RWPE1 (cell line): ENCODE results near the gene CUEDC1.

Experiments
- CTCF ChIA-PET: fragments of 350-600 bp; sonication (Branson Sonifier 250); formaldehyde crosslinking; extraction: SDS; loops from one replicate; lab custom pipeline; 2021; lab: Yijun Ruan, JAX
- POLR2A ChIA-PET: fragments of 400-600 bp; formaldehyde crosslinking; extraction: SDS; loops from one replicate; lab custom pipeline; 2020; ENCODE audit warnings: antibody characterized with exemption; ENCODE audit not compliant: low non-redundant PET; lab: Yijun Ruan, JAX
- DNase-seq: peaks from one replicate; pipeline ENCODE4 v3.0.0; 2012; ENCODE audit warnings: low spot score
- H3K27ac ChIP-seq: fragments of 450-650 bp; 2 replicates; pipeline ENCODE4 v1.5.1; 2017
- CTCF ChIP-seq: fragments of 450-650 bp; conservative IDR thresholded peaks from 2 replicates; pipeline ENCODE4 v1.5.1; 2017; ENCODE audit warnings: low read depth, mild to moderate bottlenecking

CUEDC1 gene

GRCh38 chr17:57838453-57838852 is 116.8 kb downstream of the CUEDC1 start:
- no peak for DNase-seq
- no peak for TF ChIP-seq CTCF
- H3K27ac ChIP-seq = no peak overlapping the region
- POLR2A ChIA-PET = no interaction called here
- CTCF ChIA-PET = no interaction called here

- no peak for DNase-seq
- TF ChIP-seq CTCF = no peak
- ChIA-PET POLR2A (no interaction called here), CTCF (interaction anchor here (1.3 kb wide), 1 partner anchor 164 kb away, joined by 3 read pairs; no protein-coding TSS in a partner anchor)
- no peak overlapping the region for H3K27ac ChIP-seq
Observed at GRCh38 chr17:57835333-57835900, 119.8 kb downstream of the CUEDC1 start.

GRCh38 chr17:57834146-57834741 is 121.0 kb downstream of the CUEDC1 start:
- ChIA-PET CTCF (interaction anchor here (0.6 to 2.0 kb wide), 11 partner anchors 8 to 713 kb away, joined by 3 to 9 read pairs (median 4); no protein-coding TSS in a partner anchor), POLR2A (no interaction called here)
- DNase-seq = peak; percentile 36
- TF ChIP-seq CTCF = no peak; the same call in 1 of the 2 replicates
- H3K27ac ChIP-seq = peak overlapping the region; percentile 61

GRCh38 chr17:57833179-57833939 is 121.9 kb downstream of the CUEDC1 start:
- DNase-seq = peak; percentile 41
- no peak overlapping the region for H3K27ac ChIP-seq
- POLR2A ChIA-PET = no interaction called here
- peak; percentile 97 for TF ChIP-seq CTCF
- CTCF ChIA-PET = interaction anchor here (0.5 to 2.0 kb wide), 19 partner anchors 9 to 746 kb away, joined by 3 to 9 read pairs (median 4); no protein-coding TSS in a partner anchor

GRCh38 chr17:57832314-57833178 is 122.7 kb downstream of the CUEDC1 start:
- ChIA-PET CTCF (interaction anchor here (0.5 to 2.0 kb wide), 13 partner anchors 9 to 746 kb away, joined by 3 to 9 read pairs (median 4); no protein-coding TSS in a partner anchor), POLR2A (no interaction called here)
- H3K27ac ChIP-seq = no peak overlapping the region
- no peak for DNase-seq
- no peak for TF ChIP-seq CTCF
